GM23338 (cell line): Measurements from ENCODE around the gene BFSP2. TPM values are rescaled to one million over a fixed set of nuclear protein-coding genes. Genes with fewer than 3 reads are reported as not detected.

Source experiments
- ATAC-seq: fragments of 200-7000 bp; cut with Tn5 transposase; 3 replicates; pipeline ENCODE4 v1.9.1; 2020
- DNase-seq: peaks from one replicate; pipeline ENCODE4 v3.0.0-alpha.2; 2015; ENCODE audit warnings: low spot score
- H2AFZ ChIP-seq: fragments of 200-600 bp; sonication (generic); 2 replicates; pipeline ENCODE4 v1.8.0; 2016; ENCODE audit warnings: antibody characterized with exemption, mild to moderate bottlenecking, moderate library complexity
- H3F3A ChIP-seq: fragments of 200-600 bp; sonication (generic); replicated peaks from 2 replicates; pipeline ENCODE4 v1.8.0; 2017; ENCODE audit warnings: antibody characterized with exemption, mixed run types, low read depth
- H3K27ac ChIP-seq: fragments of 200-600 bp; sonication (generic); 2 replicates; pipeline ENCODE4 v1.6.1; 2016; ENCODE audit warnings: low read depth
- H3K27me3 ChIP-seq: fragments of 200-600 bp; sonication (generic); 2 replicates; pipeline ENCODE4 v1.8.0; 2016; ENCODE audit warnings: mild to moderate bottlenecking, mixed run types, moderate library complexity; ENCODE audit not compliant: insufficient read depth
- H3K36me3 ChIP-seq: fragments of 200-600 bp; sonication (generic); 2 replicates; pipeline ENCODE4 v1.8.0; 2016; ENCODE audit warnings: mild to moderate bottlenecking; ENCODE audit not compliant: insufficient read depth
- H3K4me1 ChIP-seq: fragments of 200-600 bp; sonication (generic); 2 replicates; pipeline ENCODE4 v1.8.0; 2016; ENCODE audit warnings: mild to moderate bottlenecking, moderate library complexity; ENCODE audit not compliant: insufficient read depth
- H3K4me2 ChIP-seq: fragments of 200-600 bp; sonication (generic); 2 replicates; pipeline ENCODE4 v1.7.1; 2017; ENCODE audit warnings: mixed run types
- H3K4me3 ChIP-seq: fragments of 200-600 bp; sonication (generic); 2 replicates; pipeline ENCODE4 v1.6.1; 2016; ENCODE audit warnings: mixed run types
- H3K79me2 ChIP-seq: fragments of 200-600 bp; sonication (generic); replicated peaks from 2 replicates; pipeline ENCODE4 v1.8.0; 2017; ENCODE audit warnings: mild to moderate bottlenecking; ENCODE audit not compliant: insufficient read depth
- H3K9me2 ChIP-seq: fragments of 200-600 bp; sonication (generic); 2 replicates; pipeline ENCODE4 v1.8.0; 2017; ENCODE audit not compliant: insufficient read depth
- H4K20me1 ChIP-seq: fragments of 200-600 bp; sonication (generic); replicated peaks from 2 replicates; pipeline ENCODE4 v1.8.0; 2017; ENCODE audit warnings: mild to moderate bottlenecking; ENCODE audit not compliant: insufficient read depth
- H3K27ac Mint-ChIP-seq: 2 replicates; pipeline ENCODE4 v1.8.0; 2020; ENCODE audit warnings: inconsistent platforms, mild to moderate bottlenecking, moderate library complexity, mixed read lengths
- H3K27me3 Mint-ChIP-seq: 3 replicates; pipeline ENCODE4 v1.8.0; 2022; ENCODE audit warnings: low read depth, mild to moderate bottlenecking, moderate library complexity, mixed read lengths, inconsistent platforms; ENCODE audit not compliant: insufficient read depth, poor library complexity
- H3K36me3 Mint-ChIP-seq: 3 replicates; pipeline ENCODE4 v1.8.0; 2021; ENCODE audit warnings: low read depth, mild to moderate bottlenecking, inconsistent platforms, moderate library complexity, mixed read lengths
- H3K4me1 Mint-ChIP-seq: 3 replicates; pipeline ENCODE4 v1.8.0; 2020; ENCODE audit warnings: mild to moderate bottlenecking, inconsistent platforms, mixed read lengths
- H3K4me3 Mint-ChIP-seq: 3 replicates; pipeline ENCODE4 v1.8.0; 2021; ENCODE audit warnings: moderate library complexity, mild to moderate bottlenecking, inconsistent platforms, mixed read lengths
- H3K9me3 Mint-ChIP-seq: 3 replicates; pipeline ENCODE4 v1.8.0; 2020; ENCODE audit warnings: moderate library complexity, mild to moderate bottlenecking, inconsistent platforms, mixed read lengths
- CTCF ChIP-seq, 2 experiments: fragments of 200-600 bp in 1 of 2; sonication (generic) in 1 of 2; conservative IDR thresholded peaks; 2 replicates each; pipeline versions ENCODE4 v1.5.1 to v1.6.1; 2016 to 2017; ENCODE audit warnings: antibody characterized with exemption in 2 of 2, low read depth in 2 of 2, mild to moderate bottlenecking in 2 of 2, moderate library complexity in 1 of 2
- EZH2 ChIP-seq: fragments of 200-600 bp; sonication (generic); IDR thresholded peaks from one replicate; pipeline ENCODE4 v1.8.0; 2017; ENCODE audit warnings: antibody characterized with exemption, mild to moderate bottlenecking, low read depth; ENCODE audit not compliant: unreplicated experiment
- EZH2phosphoT487 ChIP-seq: fragments of 200-600 bp; sonication (generic); IDR thresholded peaks from one replicate; pipeline ENCODE4 v1.8.1; 2018; ENCODE audit warnings: antibody characterized with exemption; ENCODE audit not compliant: unreplicated experiment
- STAT1 ChIP-seq: IDR thresholded peaks from one replicate; pipeline ENCODE4 v1.6.1; 2016; ENCODE audit warnings: antibody characterized with exemption; ENCODE audit not compliant: unreplicated experiment
- ZNF114 ChIP-seq: fragments of 250-450 bp; sonication (Bioruptor Pico); IDR thresholded peaks from 2 replicates; pipeline ENCODE4 v1.5.0; 2020; ENCODE audit warnings: mild to moderate bottlenecking, moderate library complexity
- ZNF462 ChIP-seq: fragments of 250-450 bp; sonication (Bioruptor Pico); IDR thresholded peaks from 2 replicates; pipeline ENCODE4 v1.5.0; 2020; ENCODE audit warnings: mild to moderate bottlenecking, moderate library complexity
- polyA plus RNA-seq: library from polyadenylated mRNA; unstranded; fragments of >200 nt; fragmentation: Nextera tagmentation; extraction: Ambion mirVana; gene quantifications from 2 replicates; pipeline ENCODE4 v1.2.1, GENCODE V29; 2016
- total RNA-seq: library from RNA; depleted of rRNA; stranded (reverse); fragments of >200 nt; shearing (Covaris generic); gene quantifications from 2 replicates; pipeline ENCODE4 v1.2.3, GENCODE V29; 2014

BFSP2 gene
- total and polyA plus RNA-seq, 2 experiments from 2014 or later, result not detected

- TF ChIP-seq ZNF462, result no peak
Observed at GRCh38 chr3:133371676-133372075, 28.2 kb upstream of the BFSP2 start (continued).

GRCh38 chr3:133374708-133375402, 25.0 kb upstream of the BFSP2 start:
- DNase-seq (no peak), ATAC-seq (no peak)
- Histone ChIP-seq H2AFZ (no peak overlapping the region), H3F3A (no peaks in the 10 kb centered on the region), H3K36me3 (no peaks in the 10 kb centered on the region), H3K4me3 (no peak overlapping the region), H3K9me2 (no peaks in the 10 kb centered on the region), H4K20me1 (no peaks in the 10 kb centered on the region), H3K4me2 (no peak overlapping the region), H3K79me2 (no peaks in the 10 kb centered on the region), H3K27ac (no peak overlapping the region), H3K4me1 (peaks cover 18% of the 10 kb centered on the region), H3K27me3 (no peaks in the 10 kb centered on the region)
- peaks cover 19% of the 10 kb centered on the region for H3K4me1 Mint-ChIP-seq
- no peaks in the 10 kb centered on the region for H3K36me3 Mint-ChIP-seq
- 0 out of 2 replicates have a peak overlapping the region, but pooled peaks have one; percentile 7 for H3K27ac Mint-ChIP-seq
- H3K9me3 Mint-ChIP-seq, result no peaks in the 10 kb centered on the region
- H3K4me3 Mint-ChIP-seq, result no peak overlapping the region
- H3K27me3 Mint-ChIP-seq, result peaks cover 2% of the 10 kb centered on the region
- no peak for TF ChIP-seq EZH2phosphoT487
- TF ChIP-seq EZH2, result no peak
- TF ChIP-seq ZNF114 (CRISPR knock-in tag), result no peak
- no peak for TF ChIP-seq STAT1
- no peak for TF ChIP-seq CTCF (conservative IDR thresholded peaks at IDR 0.05; ENCODE audit: low read depth in 2 of 2)
- no peak for TF ChIP-seq ZNF462
